ENCODE results near the gene ST6GAL1. TPM values are rescaled to one million over a fixed set of nuclear protein-coding genes. Genes with fewer than 3 reads are reported as not detected.

ST6GAL1 gene
- total RNA-seq, 1 experiment from 2014 or later: 25.6 TPM

GRCh38 chr3:187000711-187001151, 70.4 kb downstream of the ST6GAL1 start:
- H3K36me3 ChIP-seq (ENCODE audit: low read depth): no peaks in the 10 kb centered on the region
- ChIA-PET CTCF (no interaction called here), POLR2A (ENCODE audit: unreplicated experiment) (no interaction called here)
- no TSS peak for BruUV-seq (replicated peaks)
- no peak overlapping the region for H3K4me2 ChIP-seq
- no peaks in the 10 kb centered on the region; the same call in 1 of the 2 replicates for H3F3A ChIP-seq (ENCODE audit: insufficient read depth, low read depth)
- intact Hi-C loops (cut with micrococcal nuclease; ENCODE audit: unreplicated experiment): no loop called here
- no peak for TF ChIP-seq EZH2 (IDR thresholded peaks at IDR 0.05; ENCODE audit: low read depth)
- TF ChIP-seq CTCF (conservative IDR thresholded peaks at IDR 0.05): no peak
- H3K9me2 ChIP-seq (ENCODE audit: insufficient read depth): no peaks in the 10 kb centered on the region
- no peaks in the 10 kb centered on the region for H3K9me3 ChIP-seq (ENCODE audit: insufficient read depth, low read depth)
- no peak overlapping the region for H3K27ac ChIP-seq
- H3K27me3 ChIP-seq (ENCODE audit: insufficient read depth, low read depth): no peaks in the 10 kb centered on the region
- no peaks in the 10 kb centered on the region for H4K20me1 ChIP-seq (ENCODE audit: insufficient read depth)
- no peak overlapping the region for H3K4me3 ChIP-seq
- H3K4me1 ChIP-seq (replicated peaks; ENCODE audit: insufficient read depth): peaks cover 6% of the 10 kb centered on the region
- no peak for DNase-seq
- no peaks in the 10 kb centered on the region for H3K79me2 ChIP-seq (ENCODE audit: low read depth)
- no peak overlapping the region for H2AFZ ChIP-seq

- Histone ChIP-seq H3K27me3 (ENCODE audit: insufficient read depth, low read depth) (no peaks in the 10 kb centered on the region), H3K9me2 (ENCODE audit: insufficient read depth) (no peaks in the 10 kb centered on the region), H3K4me2 (no peak overlapping the region), H3F3A (ENCODE audit: insufficient read depth, low read depth) (no peaks in the 10 kb centered on the region; the same call in 1 of the 2 replicates), H2AFZ (no peak overlapping the region), H3K27ac (no peak overlapping the region), H3K4me1 (replicated peaks; ENCODE audit: insufficient read depth) (peaks cover 6% of the 10 kb centered on the region), H3K4me3 (no peak overlapping the region), H3K79me2 (ENCODE audit: low read depth) (no peaks in the 10 kb centered on the region), H3K36me3 (ENCODE audit: low read depth) (no peaks in the 10 kb centered on the region), H3K9me3 (ENCODE audit: insufficient read depth, low read depth) (no peaks in the 10 kb centered on the region), H4K20me1 (ENCODE audit: insufficient read depth) (no peaks in the 10 kb centered on the region)
- no TSS peak for BruUV-seq (replicated peaks)
- intact Hi-C loops (cut with micrococcal nuclease; ENCODE audit: unreplicated experiment): no loop called here
- no peak for TF ChIP-seq EZH2 (IDR thresholded peaks at IDR 0.05; ENCODE audit: low read depth)
- TF ChIP-seq CTCF (conservative IDR thresholded peaks at IDR 0.05): no peak
- POLR2A ChIA-PET (ENCODE audit: unreplicated experiment): no interaction called here
- CTCF ChIA-PET: no interaction called here
- DNase-seq: no peak
These were observed 72.6 kb downstream of the ST6GAL1 start for GRCh38 chr3:187002915-187003314.

GRCh38 chr3:187005827-187006481, 75.6 kb downstream of the ST6GAL1 start:
- Histone ChIP-seq H3F3A (ENCODE audit: insufficient read depth, low read depth) (no peaks in the 10 kb centered on the region), H3K27ac (no peak overlapping the region), H3K79me2 (ENCODE audit: low read depth) (no peaks in the 10 kb centered on the region), H4K20me1 (ENCODE audit: insufficient read depth) (no peaks in the 10 kb centered on the region), H3K27me3 (ENCODE audit: insufficient read depth, low read depth) (no peaks in the 10 kb centered on the region), H3K4me3 (no peak overlapping the region), H3K9me2 (ENCODE audit: insufficient read depth) (no peaks in the 10 kb centered on the region), H3K36me3 (ENCODE audit: low read depth) (no peaks in the 10 kb centered on the region), H2AFZ (no peak overlapping the region), H3K9me3 (ENCODE audit: insufficient read depth, low read depth) (no peaks in the 10 kb centered on the region), H3K4me2 (no peak overlapping the region), H3K4me1 (replicated peaks; ENCODE audit: insufficient read depth) (no peaks in the 10 kb centered on the region)
- no peak for DNase-seq
- ChIA-PET POLR2A (ENCODE audit: unreplicated experiment) (no interaction called here), CTCF (no interaction called here)
- intact Hi-C loops (cut with micrococcal nuclease; ENCODE audit: unreplicated experiment): no loop called here
- TF ChIP-seq CTCF (conservative IDR thresholded peaks at IDR 0.05) (no peak), EZH2 (IDR thresholded peaks at IDR 0.05; ENCODE audit: low read depth) (no peak)
- no TSS peak for BruUV-seq (replicated peaks)

Data from PC-9 (cell line).